ENCODE measurements around the gene HECW1. TPM values are rescaled to one million over a fixed set of nuclear protein-coding genes. Genes with fewer than 3 reads are reported as not detected.
"Not testable (repeated sequence)": the region's sequence is repeated elsewhere in the genome, so short reads cannot be mapped to it uniquely, and the experiment has no call there.

Gene HECW1
- total RNA-seq, 1 experiment from 2014 or later = 19.1 TPM

GRCh38 chr7:43570688-43571365 lies 458.4 kb downstream of the HECW1 start:
- Histone ChIP-seq H3K27me3 (replicated peaks) (no peaks in the 10 kb centered on the region), H3K9me3 (replicated peaks) (0 out of 2 replicates have a peak, but pooled peaks cover 3% of the 10 kb centered on the region), H3K36me3 (no peaks in the 10 kb centered on the region), H3K4me3 (no peak overlapping the region), H3K27ac (peak overlapping the region; percentile 94; the same call in 1 of the 2 replicates), H3K4me1 (replicated peaks) (peaks cover 44% of the 10 kb centered on the region)
- no peak for DNase-seq (ENCODE audit: low read depth in 1 of 2, low spot score in 2 of 2)

GRCh38 chr7:43572516-43573049 lies 460.1 kb downstream of the HECW1 start:
- no peaks in the 10 kb centered on the region for H3K27me3 ChIP-seq (replicated peaks)

GRCh38 chr7:43573832-43574231 lies 461.4 kb downstream of the HECW1 start:
- H3K9me3 ChIP-seq (replicated peaks); H3K36me3 ChIP-seq; H3K27me3 ChIP-seq (replicated peaks); DNase-seq (ENCODE audit: low read depth in 1 of 2, low spot score in 2 of 2); H3K4me3 ChIP-seq; H3K27ac ChIP-seq: not testable (repeated sequence)
- peaks cover 26% of the 10 kb centered on the region for H3K4me1 ChIP-seq (replicated peaks)

More at GRCh38 chr7:43572516-43573049, 460.1 kb downstream of the HECW1 start:
- H3K9me3 ChIP-seq (replicated peaks) = 0 out of 2 replicates have a peak, but pooled peaks cover 3% of the 10 kb centered on the region
- H3K36me3 ChIP-seq = no peaks in the 10 kb centered on the region
- DNase-seq (ENCODE audit: low read depth in 1 of 2, low spot score in 2 of 2) = peak; percentile 82 to 84
- H3K4me3 ChIP-seq = no peak overlapping the region
- H3K27ac ChIP-seq = peak overlapping the region; percentile 94
- peaks cover 38% of the 10 kb centered on the region for H3K4me1 ChIP-seq (replicated peaks)

GRCh38 chr7:43575506-43575905 lies 463.1 kb downstream of the HECW1 start:
- no peak for DNase-seq (ENCODE audit: low read depth in 1 of 2, low spot score in 2 of 2)

GRCh38 chr7:43576241-43576640 lies 463.8 kb downstream of the HECW1 start:
- no peaks in the 10 kb centered on the region for H3K27me3 ChIP-seq (replicated peaks)
- no peak for DNase-seq (ENCODE audit: low read depth in 1 of 2, low spot score in 2 of 2)
- H3K4me3 ChIP-seq = no peak overlapping the region
- H3K9me3 ChIP-seq (replicated peaks) = no peaks in the 10 kb centered on the region
- H3K36me3 ChIP-seq = no peaks in the 10 kb centered on the region
- H3K27ac ChIP-seq = no peak overlapping the region
- H3K4me1 ChIP-seq (replicated peaks) = peaks cover 11% of the 10 kb centered on the region

More at GRCh38 chr7:43575506-43575905, 463.1 kb downstream of the HECW1 start:
- Histone ChIP-seq H3K4me3 (no peak overlapping the region), H3K27me3 (replicated peaks) (no peaks in the 10 kb centered on the region), H3K9me3 (replicated peaks) (no peaks in the 10 kb centered on the region), H3K27ac (no peak overlapping the region), H3K4me1 (replicated peaks) (peaks cover 15% of the 10 kb centered on the region), H3K36me3 (no peaks in the 10 kb centered on the region)

- no peak for DNase-seq (ENCODE audit: low read depth in 1 of 2, low spot score in 2 of 2)
- no peaks in the 10 kb centered on the region for H3K9me3 ChIP-seq (replicated peaks)
- H3K4me1 ChIP-seq (replicated peaks) = peaks cover 7% of the 10 kb centered on the region
- no peaks in the 10 kb centered on the region for H3K27me3 ChIP-seq (replicated peaks)
- no peak overlapping the region for H3K4me3 ChIP-seq
- H3K36me3 ChIP-seq = no peaks in the 10 kb centered on the region
- H3K27ac ChIP-seq = no peak overlapping the region
Observed at GRCh38 chr7:43577485-43577951, 465.1 kb downstream of the HECW1 start.

- Histone ChIP-seq H3K27me3 (replicated peaks) (no peaks in the 10 kb centered on the region), H3K4me1 (replicated peaks) (peaks cover 24% of the 10 kb centered on the region), H3K9me3 (replicated peaks) (0 out of 2 replicates have a peak, but pooled peaks cover 6% of the 10 kb centered on the region), H3K36me3 (peaks cover 8% of the 10 kb centered on the region), H3K27ac (peak within 1 kb of the TSS; percentile 91), H3K4me3 (peak within 1 kb of the TSS; percentile 99)
- DNase-seq (ENCODE audit: low read depth in 1 of 2, low spot score in 2 of 2) = peak; percentile 86 to 90
Observed at GRCh38 chr7:43582503-43583423, 470.3 kb downstream of the HECW1 start, which contains the start of gene STK17A. TSS of gene STK17A (plus strand) at chr7:43583108. CDS start at chr7:43583244, 136 bp downstream.

- Histone ChIP-seq H3K4me3 (peak overlapping the region; percentile 99), H3K27me3 (replicated peaks) (no peaks in the 10 kb centered on the region), H3K36me3 (peaks cover 8% of the 10 kb centered on the region), H3K9me3 (replicated peaks) (0 out of 2 replicates have a peak, but pooled peaks cover 6% of the 10 kb centered on the region), H3K27ac (peak overlapping the region; percentile 91), H3K4me1 (replicated peaks) (peaks cover 24% of the 10 kb centered on the region)
- DNase-seq (ENCODE audit: low read depth in 1 of 2, low spot score in 2 of 2) = peak; percentile 72 to 80
Observed at GRCh38 chr7:43583424-43584194, 471.2 kb downstream of the HECW1 start.

GRCh38 chr7:43584195-43584586 lies 471.7 kb downstream of the HECW1 start:
- H3K4me3 ChIP-seq = peak overlapping the region; percentile 99
- H3K36me3 ChIP-seq = peaks cover 8% of the 10 kb centered on the region
- H3K27me3 ChIP-seq (replicated peaks) = no peaks in the 10 kb centered on the region
- peak overlapping the region; percentile 91 for H3K27ac ChIP-seq
- H3K4me1 ChIP-seq (replicated peaks) = peaks cover 24% of the 10 kb centered on the region
- peak in 1 of 2 experiments; percentile 26 for DNase-seq (ENCODE audit: low read depth in 1 of 2, low spot score in 2 of 2)
- H3K9me3 ChIP-seq (replicated peaks) = 0 out of 2 replicates have a peak, but pooled peaks cover 6% of the 10 kb centered on the region

- not testable (repeated sequence) for H3K9me3 ChIP-seq (replicated peaks); H3K27me3 ChIP-seq (replicated peaks); DNase-seq (ENCODE audit: low read depth in 1 of 2, low spot score in 2 of 2); H3K36me3 ChIP-seq
- Histone ChIP-seq H3K4me1 (replicated peaks) (peaks cover 24% of the 10 kb centered on the region), H3K4me3 (peak overlapping the region; percentile 99), H3K27ac (peak overlapping the region; percentile 9; the same call in 1 of the 2 replicates)
Observed at GRCh38 chr7:43584733-43585132, 472.3 kb downstream of the HECW1 start.

GRCh38 chr7:43585562-43585961 lies 473.1 kb downstream of the HECW1 start:
- peaks cover 8% of the 10 kb centered on the region for H3K36me3 ChIP-seq
- no peak overlapping the region for H3K4me3 ChIP-seq
- H3K9me3 ChIP-seq (replicated peaks) = 0 out of 2 replicates have a peak, but pooled peaks cover 6% of the 10 kb centered on the region
- H3K27ac ChIP-seq = no peak overlapping the region
- no peaks in the 10 kb centered on the region for H3K27me3 ChIP-seq (replicated peaks)
- peaks cover 24% of the 10 kb centered on the region for H3K4me1 ChIP-seq (replicated peaks)
- DNase-seq (ENCODE audit: low read depth in 1 of 2, low spot score in 2 of 2) = no peak

GRCh38 chr7:43586251-43586900 lies 473.9 kb downstream of the HECW1 start:
- Histone ChIP-seq H3K9me3 (replicated peaks) (0 out of 2 replicates have a peak, but pooled peaks cover 6% of the 10 kb centered on the region), H3K4me3 (no peak overlapping the region), H3K4me1 (replicated peaks) (peaks cover 31% of the 10 kb centered on the region), H3K27me3 (replicated peaks) (no peaks in the 10 kb centered on the region), H3K36me3 (peaks cover 8% of the 10 kb centered on the region), H3K27ac (peak overlapping the region; percentile 42)
- no peak for DNase-seq (ENCODE audit: low read depth in 1 of 2, low spot score in 2 of 2)
